Measurements from ENCODE around the gene SPAG8. TPM values are rescaled to one million over a fixed set of nuclear protein-coding genes. Genes with fewer than 3 reads are reported as not detected.

The SPAG8 gene
- polyA plus RNA-seq, 6 donors from 2014 or later, result 1.2 to 1.7 (median 1.5) TPM; not detected in 1

GRCh38 chr9:35792826-35793225, 19.2 kb downstream of the SPAG8 start:
- no peak for DNase-seq
- H3K27ac Mint-ChIP-seq, result peak overlapping the region in 2 of 6 donors; percentile 79 to 91
- H3K9me3 Mint-ChIP-seq, result no peaks in the 10 kb centered on the region
- H3K27me3 Mint-ChIP-seq, result peaks cover 3 to 10% (median 8%) of the 10 kb centered on the region in 3 donors
- H3K36me3 Mint-ChIP-seq, result peaks cover 0 to 5% of the 10 kb centered on the region in 2 donors
- no peak for ATAC-seq (ENCODE audit: low read depth in 2 of 2)
- no peak overlapping the region for H3K4me3 Mint-ChIP-seq
- peaks cover 9 to 12% (median 12%) of the 10 kb centered on the region in 3 donors for H3K4me1 Mint-ChIP-seq

GRCh38 chr9:35792024-35792813, 19.8 kb downstream of the SPAG8 start:
- peaks cover 3 to 10% (median 8%) of the 10 kb centered on the region in 3 donors for H3K27me3 Mint-ChIP-seq
- no peak for DNase-seq
- H3K4me1 Mint-ChIP-seq, result peaks cover 9 to 12% (median 12%) of the 10 kb centered on the region in 3 donors
- H3K4me3 Mint-ChIP-seq, result no peak overlapping the region
- H3K9me3 Mint-ChIP-seq, result no peaks in the 10 kb centered on the region
- H3K36me3 Mint-ChIP-seq, result peaks cover 0 to 5% of the 10 kb centered on the region in 2 donors
- H3K27ac Mint-ChIP-seq, result peak overlapping the region in 1 of 6 donors; percentile 72
- no peak for ATAC-seq (ENCODE audit: low read depth in 2 of 2)

DNA sequence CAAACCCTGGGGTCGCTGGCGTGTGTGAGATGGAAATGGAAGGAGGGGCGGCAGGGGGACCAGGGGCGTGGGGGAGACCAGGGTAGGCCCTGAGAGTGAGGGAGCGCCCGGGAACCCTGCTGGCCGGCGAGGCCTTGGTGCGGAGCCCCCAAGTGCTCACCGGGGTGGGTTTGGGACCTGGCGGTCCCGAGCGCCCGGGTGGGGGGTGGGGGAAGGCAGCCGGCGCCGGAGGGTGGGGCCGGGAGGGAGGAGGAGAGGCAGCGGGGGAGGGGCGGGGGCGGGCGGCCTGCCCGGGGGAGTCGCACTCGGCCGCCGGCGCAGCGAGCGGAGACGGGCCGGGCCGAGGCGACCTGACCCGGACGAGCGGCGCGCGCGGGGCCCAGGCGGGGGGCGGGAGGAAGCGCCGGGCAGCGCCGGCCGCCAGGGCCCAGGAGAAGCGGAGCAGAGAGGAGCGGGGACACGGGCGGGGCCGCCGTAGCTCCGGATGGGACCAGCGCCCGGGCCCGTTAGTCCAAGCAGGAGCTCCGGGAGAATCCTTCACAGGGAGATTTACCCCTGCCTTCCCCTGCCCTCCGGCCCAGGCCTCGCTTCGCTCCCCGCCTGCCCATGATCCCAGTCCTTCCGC, 20.7 kb downstream of the SPAG8 start, which contains the start of gene NPR2:
TSS of gene NPR2 (plus strand) at position 295 of the 625 bp plus-strand sequence. CDS start 818 bp downstream, outside the sequence.
- DNase-seq (no peak), ATAC-seq (ENCODE audit: low read depth in 2 of 2) (no peak)
- peak within 1 kb of the TSS in 3 of 6 donors; percentile 28 to 72 (median 72) for H3K27ac Mint-ChIP-seq
- H3K9me3 Mint-ChIP-seq, result no peaks in the 10 kb centered on the region
- peaks cover 3 to 10% (median 8%) of the 10 kb centered on the region in 3 donors for H3K27me3 Mint-ChIP-seq
- peaks cover 0 to 5% of the 10 kb centered on the region in 2 donors for H3K36me3 Mint-ChIP-seq
- H3K4me3 Mint-ChIP-seq, result peak within 1 kb of the TSS in 5 of 8 donors; percentile 36 to 78 (median 63)
- peaks cover 9 to 12% (median 12%) of the 10 kb centered on the region in 3 donors for H3K4me1 Mint-ChIP-seq

- H3K27me3 Mint-ChIP-seq, result peaks cover 3 to 10% (median 8%) of the 10 kb centered on the region in 3 donors
- peak overlapping the region in 3 of 6 donors; percentile 28 to 72 (median 53) for H3K27ac Mint-ChIP-seq
- ATAC-seq (ENCODE audit: low read depth in 2 of 2) (peak; percentile 87 to 92), DNase-seq (peak; percentile 58)
- peaks cover 5 to 7% of the 10 kb centered on the region in 2 donors for H3K36me3 Mint-ChIP-seq
- H3K9me3 Mint-ChIP-seq, result no peaks in the 10 kb centered on the region
- H3K4me3 Mint-ChIP-seq, result peak overlapping the region in 5 of 8 donors; percentile 36 to 78 (median 63)
- peaks cover 12% of the 10 kb centered on the region in 3 donors for H3K4me1 Mint-ChIP-seq
Measured at GRCh38 chr9:35790385-35791296, 21.4 kb downstream of the SPAG8 start.

DNA sequence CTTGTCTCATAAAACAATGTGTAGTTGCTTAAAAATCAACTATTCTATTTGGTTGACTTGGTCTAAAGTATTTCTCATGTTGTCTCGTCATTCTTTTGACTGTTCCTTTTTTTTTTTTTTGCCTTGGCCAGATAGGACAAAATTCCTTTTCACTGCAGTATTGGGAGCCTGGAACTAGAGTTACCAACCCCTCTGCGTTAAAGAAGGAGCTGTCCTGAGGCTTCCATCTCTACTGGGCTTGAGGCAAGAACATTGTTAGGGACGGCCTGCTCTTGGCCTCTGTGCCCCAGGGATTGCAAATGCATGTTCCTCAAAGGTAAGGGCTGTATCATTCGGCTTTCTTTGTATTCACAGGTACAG, 22.1 kb downstream of the SPAG8 start:
- no peaks in the 10 kb centered on the region for H3K9me3 Mint-ChIP-seq
- peak overlapping the region in 1 of 8 donors; percentile 36 for H3K4me3 Mint-ChIP-seq
- peak in 1 of 2 donors; percentile 14 for ATAC-seq (ENCODE audit: low read depth in 2 of 2)
- peaks cover 12 to 15% (median 12%) of the 10 kb centered on the region in 3 donors for H3K4me1 Mint-ChIP-seq
- H3K27ac Mint-ChIP-seq, result peak overlapping the region in 2 of 6 donors; percentile 28 to 72
- peaks cover 5 to 10% of the 10 kb centered on the region in 2 donors for H3K36me3 Mint-ChIP-seq
- peaks cover 3 to 10% (median 8%) of the 10 kb centered on the region in 3 donors for H3K27me3 Mint-ChIP-seq
- DNase-seq, result no peak

- H3K4me1 Mint-ChIP-seq, result peaks cover 12 to 15% (median 12%) of the 10 kb centered on the region in 3 donors
- no peak for DNase-seq
- peaks cover 4 to 10% of the 10 kb centered on the region in 2 donors for H3K36me3 Mint-ChIP-seq
- ATAC-seq (ENCODE audit: low read depth in 2 of 2), result no peak
- no peak overlapping the region for H3K4me3 Mint-ChIP-seq
- peaks cover 3 to 10% (median 8%) of the 10 kb centered on the region in 3 donors for H3K27me3 Mint-ChIP-seq
- no peak overlapping the region for H3K27ac Mint-ChIP-seq
- H3K9me3 Mint-ChIP-seq, result no peaks in the 10 kb centered on the region
Measured at GRCh38 chr9:35789541-35789940, 22.5 kb downstream of the SPAG8 start.

- Mint-ChIP-seq H3K27ac (peak overlapping the region in 1 of 6 donors; percentile 12), H3K36me3 (peaks cover 16 to 20% of the 10 kb centered on the region in 2 donors), H3K4me3 (no peak overlapping the region), H3K9me3 (peaks cover 0 to 7% (median 0%) of the 10 kb centered on the region in 7 donors), H3K27me3 (no peaks in the 10 kb centered on the region), H3K4me1 (peaks cover 0 to 10% (median 5%) of the 10 kb centered on the region in 3 donors)
- ATAC-seq (ENCODE audit: low read depth in 2 of 2) (no peak), DNase-seq (no peak)
Measured at GRCh38 chr9:35783418-35783817, 28.6 kb downstream of the SPAG8 start.

GRCh38 chr9:35781066-35781465, 31.0 kb downstream of the SPAG8 start:
- no peak for DNase-seq
- no peak overlapping the region for H3K4me3 Mint-ChIP-seq

DNA sequence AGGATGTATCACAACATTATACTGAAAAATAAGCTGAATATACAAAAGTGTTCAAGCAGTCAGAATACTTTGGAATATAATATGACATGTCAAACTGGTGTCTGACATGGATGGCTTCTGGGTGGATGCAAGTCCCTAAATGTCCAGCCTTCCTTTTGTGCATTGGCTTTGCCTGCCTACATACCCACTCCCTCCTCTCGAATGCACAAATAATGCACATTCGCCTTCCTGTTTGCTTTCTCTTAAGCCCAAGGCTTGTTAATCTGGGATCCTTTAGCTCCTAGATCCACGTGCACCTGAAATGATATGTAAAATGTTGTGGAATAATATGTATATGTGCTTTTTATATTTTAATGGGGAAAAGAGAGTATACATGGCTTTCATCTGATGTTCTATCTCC, 33.6 kb downstream of the SPAG8 start:
- DNase-seq, result no peak
- no peak for ATAC-seq (ENCODE audit: low read depth in 2 of 2)
- Mint-ChIP-seq H3K36me3 (peaks cover 3 to 8% of the 10 kb centered on the region in 2 donors), H3K9me3 (peaks cover 0 to 2% (median 0%) of the 10 kb centered on the region in 7 donors), H3K27ac (peak overlapping the region in 1 of 6 donors; percentile 22), H3K4me1 (peaks cover 17 to 29% (median 22%) of the 10 kb centered on the region in 3 donors), H3K27me3 (no peaks in the 10 kb centered on the region), H3K4me3 (no peak overlapping the region)

More at GRCh38 chr9:35781066-35781465, 31.0 kb downstream of the SPAG8 start:
- Mint-ChIP-seq H3K36me3 (peaks cover 16 to 17% of the 10 kb centered on the region in 2 donors), H3K27me3 (no peaks in the 10 kb centered on the region), H3K4me1 (peaks cover 4 to 12% (median 10%) of the 10 kb centered on the region in 3 donors), H3K27ac (peak overlapping the region in 1 of 6 donors; percentile 39), H3K9me3 (peaks cover 0 to 7% (median 0%) of the 10 kb centered on the region in 7 donors)
- ATAC-seq (ENCODE audit: low read depth in 2 of 2), result no peak

DNA sequence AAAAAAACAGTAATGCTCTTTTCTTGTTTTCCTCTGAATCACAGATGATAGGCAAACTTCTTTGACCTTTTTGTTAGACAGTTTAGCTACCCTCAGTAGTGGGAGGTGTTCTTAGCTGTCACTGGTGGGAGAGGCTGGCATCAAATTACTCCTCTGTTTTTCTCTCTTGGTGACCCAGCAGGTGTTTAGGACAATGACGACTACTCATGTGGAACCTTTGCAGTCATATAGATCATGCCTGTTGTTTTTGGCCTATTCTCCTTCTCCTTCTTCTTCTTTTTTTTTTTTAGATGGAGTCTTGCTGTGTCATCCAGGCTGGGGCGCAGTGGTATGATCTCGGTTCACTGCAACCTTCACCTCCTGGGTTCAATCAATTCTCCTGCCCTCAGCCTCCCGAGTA, 36.0 kb downstream of the SPAG8 start:
- no peaks in the 10 kb centered on the region for H3K9me3 Mint-ChIP-seq
- DNase-seq (no peak), ATAC-seq (ENCODE audit: low read depth in 2 of 2) (peak; percentile 72 to 75)
- H3K27ac Mint-ChIP-seq, result peak overlapping the region in 4 of 6 donors; percentile 39 to 75 (median 60)
- H3K4me1 Mint-ChIP-seq, result peaks cover 17 to 25% (median 22%) of the 10 kb centered on the region in 3 donors
- H3K27me3 Mint-ChIP-seq, result no peaks in the 10 kb centered on the region
- peaks cover 0 to 4% of the 10 kb centered on the region in 2 donors for H3K36me3 Mint-ChIP-seq
- peak overlapping the region in 3 of 8 donors; percentile 21 to 33 (median 30) for H3K4me3 Mint-ChIP-seq

DNA sequence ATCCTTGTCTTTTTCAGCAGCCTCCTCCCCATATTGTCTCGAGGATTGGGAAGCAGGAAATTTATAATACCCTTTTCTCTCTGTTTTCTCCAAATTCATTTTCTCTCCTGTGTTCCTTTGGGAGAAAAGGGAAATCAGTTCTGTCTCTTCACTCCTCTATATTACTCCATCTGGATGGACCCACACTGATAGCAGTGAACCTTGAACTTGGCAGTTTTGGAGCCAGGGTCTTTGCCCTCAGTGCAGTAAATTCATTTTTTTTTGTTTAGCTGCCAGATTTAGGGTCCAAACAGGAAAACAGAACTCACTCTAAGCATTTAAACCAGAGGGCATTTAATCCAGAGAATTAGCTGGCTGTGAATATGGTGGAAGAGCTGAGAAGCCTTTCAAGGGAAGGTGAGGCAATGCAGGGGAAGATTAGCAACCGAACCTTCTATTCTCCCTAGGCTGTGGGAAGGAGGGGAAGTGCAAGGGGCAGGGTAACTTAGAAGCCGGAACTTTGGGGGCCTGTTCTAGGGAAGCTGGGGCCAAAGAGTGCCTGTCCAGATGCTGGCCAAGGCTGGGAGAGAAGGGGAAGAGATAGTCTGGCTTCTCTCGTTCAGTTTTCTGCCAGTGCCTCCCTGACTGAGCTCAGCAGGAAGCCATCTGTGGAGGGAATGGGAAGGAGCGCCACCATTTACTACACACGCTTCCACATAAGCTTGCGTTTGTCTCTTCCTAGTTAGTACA, 37.0 kb downstream of the SPAG8 start:
- H3K4me3 Mint-ChIP-seq, result no peak overlapping the region
- ATAC-seq (ENCODE audit: low read depth in 2 of 2) (no peak), DNase-seq (no peak)
- no peaks in the 10 kb centered on the region for H3K27me3 Mint-ChIP-seq
- peaks cover 0 to 2% of the 10 kb centered on the region in 2 donors for H3K36me3 Mint-ChIP-seq
- H3K9me3 Mint-ChIP-seq, result no peaks in the 10 kb centered on the region
- H3K27ac Mint-ChIP-seq, result peak overlapping the region in 5 of 6 donors; percentile 32 to 81 (median 47)
- peaks cover 17 to 23% (median 22%) of the 10 kb centered on the region in 3 donors for H3K4me1 Mint-ChIP-seq

DNA sequence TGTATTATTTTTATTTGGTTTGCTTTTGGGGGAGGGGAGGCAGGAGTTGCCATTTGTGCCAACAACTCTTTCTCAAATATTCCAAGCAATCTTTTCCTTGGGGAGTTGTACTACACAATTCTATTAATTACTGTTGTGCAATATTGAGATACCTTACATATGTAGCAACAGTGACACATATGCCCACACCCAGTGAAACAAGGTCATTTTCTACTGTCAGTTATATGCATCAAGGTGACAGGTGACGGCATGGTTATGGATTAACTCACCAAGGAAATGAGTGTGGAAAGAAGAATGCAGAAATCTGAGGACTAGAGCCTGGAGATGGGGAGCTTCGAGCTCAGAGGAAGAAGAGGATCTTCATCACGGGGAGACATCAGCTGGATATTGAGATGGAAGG, 40.1 kb downstream of the SPAG8 start:
- no peak overlapping the region for H3K27ac Mint-ChIP-seq
- no peak overlapping the region for H3K4me3 Mint-ChIP-seq
- no peaks in the 10 kb centered on the region for H3K36me3 Mint-ChIP-seq
- H3K4me1 Mint-ChIP-seq, result peaks cover 13 to 31% (median 31%) of the 10 kb centered on the region in 3 donors
- ATAC-seq (ENCODE audit: low read depth in 2 of 2), result no peak
- no peaks in the 10 kb centered on the region for H3K27me3 Mint-ChIP-seq
- H3K9me3 Mint-ChIP-seq, result no peaks in the 10 kb centered on the region
- no peak for DNase-seq

Data from naive B cell (primary cell).